Measurements from ENCODE around the gene DIO3.
"Not testable (repeated sequence)": the region's sequence is repeated elsewhere in the genome, so short reads cannot be mapped to it uniquely, and the experiment has no call there.

Gene DIO3

GRCh38 chr14:101543814-101544213 is 17.5 kb upstream of the DIO3 start:
- DNase-seq, result no peak

- DNase-seq, result no peak
These were observed 16.7 kb upstream of the DIO3 start for GRCh38 chr14:101544550-101544949.

- no peak for DNase-seq
These were observed 14.6 kb upstream of the DIO3 start for GRCh38 chr14:101546706-101547105.

- DNase-seq, result no peak
These were observed 14.1 kb upstream of the DIO3 start for GRCh38 chr14:101547107-101547738.

GRCh38 chr14:101547961-101548669 is 13.2 kb upstream of the DIO3 start:
- no peak for DNase-seq

- no peak for DNase-seq
These were observed 12.6 kb upstream of the DIO3 start for GRCh38 chr14:101548710-101549109.

GRCh38 chr14:101549154-101549553 is 12.1 kb upstream of the DIO3 start:
- no peak for DNase-seq

GRCh38 chr14:101550202-101550912 is 10.9 kb upstream of the DIO3 start:
- not testable (repeated sequence) for DNase-seq

- DNase-seq, result no peak
These were observed 9.3 kb upstream of the DIO3 start for GRCh38 chr14:101551729-101552595.

GRCh38 chr14:101552786-101553231 is 8.5 kb upstream of the DIO3 start:
- no peak for DNase-seq

- DNase-seq, result no peak
These were observed 7.9 kb upstream of the DIO3 start for GRCh38 chr14:101553393-101553792.

- DNase-seq, result no peak
These were observed 7.4 kb upstream of the DIO3 start for GRCh38 chr14:101553931-101554330.

- DNase-seq, result no peak
These were observed 6.2 kb upstream of the DIO3 start for GRCh38 chr14:101554991-101555668.

GRCh38 chr14:101555669-101556043 is 5.6 kb upstream of the DIO3 start:
- not testable (repeated sequence) for DNase-seq

- no peak for DNase-seq
These were observed 5.2 kb upstream of the DIO3 start for GRCh38 chr14:101556131-101556530.

GRCh38 chr14:101556566-101557320 is 4.6 kb upstream of the DIO3 start:
- no peak for DNase-seq

- DNase-seq, result no peak
These were observed 4.0 kb upstream of the DIO3 start for GRCh38 chr14:101557321-101557695.

GRCh38 chr14:101557811-101558738 is 3.2 kb upstream of the DIO3 start:
- no peak for DNase-seq

GRCh38 chr14:101558739-101559240 is 2.5 kb upstream of the DIO3 start:
- DNase-seq, result no peak

- no peak for DNase-seq
These were observed 2.1 kb upstream of the DIO3 start for GRCh38 chr14:101559250-101559623.

Measured in NCI-H2227 treated with DMSO at 0.1 percent for 48 hours (cell line).